H1 (cell line): ENCODE results near the gene BSG.

Experiments used
- CTCF ChIP-seq, 3 experiments: IDR thresholded peaks; 1 replicate in 2 of 3; 2 replicates in 1 of 3; pipeline versions ENCODE4 v1.5.1 to v1.6.1; 2011; ENCODE audit warnings: low read length in 3 of 3, mild to moderate bottlenecking in 3 of 3, inconsistent platforms in 2 of 3, low read depth in 1 of 3, moderate library complexity in 1 of 3; ENCODE audit not compliant: insufficient read depth in 1 of 3; ENCODE audit errors: control extremely low read depth in 1 of 3
- HDAC2 ChIP-seq, 2 experiments: fragments of 300-600 bp in 1 of 2; sonication (generic) in 1 of 2; IDR thresholded peaks; 2 replicates each; pipeline ENCODE4 v1.6.1; 2011 to 2012; ENCODE audit warnings: low read depth in 2 of 2, low read length in 2 of 2, mild to moderate bottlenecking in 2 of 2, moderate library complexity in 2 of 2, borderline replicate concordance in 1 of 2, inconsistent platforms in 1 of 2
- POLR2A ChIP-seq, 2 experiments: IDR thresholded peaks; 1 replicate in 1 of 2; 2 replicates in 1 of 2; pipeline ENCODE4 v1.6.1; 2011; ENCODE audit warnings: low read depth in 2 of 2, low read length in 2 of 2, mild to moderate bottlenecking in 2 of 2; ENCODE audit errors: control extremely low read depth in 1 of 2
- TF ChIP-seq, protein P1 (sequence below): IDR thresholded peaks from 2 replicates; pipeline ENCODE4 v1.6.1; 2012; ENCODE audit warnings: low read length, inconsistent platforms

DNA sequence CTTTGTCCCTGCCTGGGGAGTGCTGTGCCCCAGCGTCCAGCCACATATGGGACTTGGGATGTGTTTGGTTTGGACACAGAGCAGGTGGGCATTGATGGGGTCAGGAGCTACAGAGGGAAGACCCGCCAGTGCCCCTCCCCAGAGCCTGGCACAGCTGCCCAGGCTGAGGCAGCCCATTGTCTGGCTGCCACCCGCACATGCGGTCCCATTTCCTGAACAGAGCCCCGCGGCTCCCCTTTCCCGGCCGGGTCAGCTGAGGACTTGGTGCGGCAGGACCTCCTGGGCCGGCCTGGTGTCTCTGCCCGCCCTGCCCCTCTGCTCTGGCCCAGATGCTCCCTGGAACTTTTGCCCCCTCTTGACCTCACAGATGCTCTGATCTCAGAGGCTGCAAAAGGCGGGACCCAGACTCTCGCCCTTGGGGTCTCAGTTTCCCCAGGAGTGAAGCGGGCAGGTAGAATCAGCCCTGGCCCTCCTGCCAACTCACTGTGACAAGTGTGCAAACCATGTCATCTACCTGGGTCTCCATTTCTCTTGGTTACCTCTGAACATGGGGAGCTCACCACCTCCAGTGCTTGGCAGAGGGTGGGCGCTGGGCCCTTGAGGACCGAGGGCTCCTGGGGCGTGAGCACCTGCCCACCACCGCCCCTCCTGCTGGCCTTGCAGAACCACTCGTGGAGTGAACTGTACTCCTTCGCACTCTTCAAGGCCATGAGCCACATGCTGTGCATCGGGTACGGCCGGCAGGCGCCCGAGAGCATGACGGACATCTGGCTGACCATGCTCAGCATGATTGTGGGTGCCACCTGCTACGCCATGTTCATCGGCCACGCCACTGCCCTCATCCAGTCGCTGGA, 35.1 kb downstream of the BSG start:
- TF ChIP-seq HDAC2 (IDR thresholded peaks at IDR 0.05; ENCODE audit: borderline replicate concordance in 1 of 2, low read depth in 2 of 2, low read length in 2 of 2) = no peak
- TF ChIP-seq, protein P1, sequence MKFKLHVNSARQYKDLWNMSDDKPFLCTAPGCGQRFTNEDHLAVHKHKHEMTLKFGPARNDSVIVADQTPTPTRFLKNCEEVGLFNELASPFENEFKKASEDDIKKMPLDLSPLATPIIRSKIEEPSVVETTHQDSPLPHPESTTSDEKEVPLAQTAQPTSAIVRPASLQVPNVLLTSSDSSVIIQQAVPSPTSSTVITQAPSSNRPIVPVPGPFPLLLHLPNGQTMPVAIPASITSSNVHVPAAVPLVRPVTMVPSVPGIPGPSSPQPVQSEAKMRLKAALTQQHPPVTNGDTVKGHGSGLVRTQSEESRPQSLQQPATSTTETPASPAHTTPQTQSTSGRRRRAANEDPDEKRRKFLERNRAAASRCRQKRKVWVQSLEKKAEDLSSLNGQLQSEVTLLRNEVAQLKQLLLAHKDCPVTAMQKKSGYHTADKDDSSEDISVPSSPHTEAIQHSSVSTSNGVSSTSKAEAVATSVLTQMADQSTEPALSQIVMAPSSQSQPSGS = no peak
- no peak for TF ChIP-seq POLR2A (IDR thresholded peaks at IDR 0.05; ENCODE audit: control extremely low read depth in 1 of 2, low read depth in 2 of 2, low read length in 2 of 2)
- TF ChIP-seq CTCF (IDR thresholded peaks at IDR 0.05; ENCODE audit: control extremely low read depth in 1 of 3, insufficient read depth in 1 of 3, low read depth in 1 of 3, low read length in 3 of 3) = no peak
